Small intestine (tissue), 7 donors: ENCODE measurements around the gene LBR. TPM values are rescaled to one million over a fixed set of nuclear protein-coding genes. Genes with fewer than 3 reads are reported as not detected.

Source experiments
- DNase-seq, 2 donors: peaks; one replicate each; pipeline versions ENCODE4 v3.0.0 to v3.0.0-alpha.2; 2013
- FAIRE-seq: peaks from 2 replicates; lab custom pipeline; 2012; peaks lifted over from hg19 to GRCh38; lab: Jason Lieb, UNC
- H3K27ac ChIP-seq, 3 donors: one replicate each; pipeline ENCODE4 v1.5.1; 2013; ENCODE audit warnings: low read length in 2 of 3, mild to moderate bottlenecking in 2 of 3, control low read depth in 1 of 3, inconsistent platforms in 1 of 3, low read depth in 1 of 3, moderate library complexity in 1 of 3
- H3K27me3 ChIP-seq, 3 donors: one replicate each; pipeline ENCODE4 v1.6.1; 2013; ENCODE audit warnings: low read length in 3 of 3, inconsistent platforms in 1 of 3; ENCODE audit not compliant: control insufficient read depth in 3 of 3, insufficient read depth in 3 of 3
- H3K36me3 ChIP-seq, 3 donors: one replicate each; pipeline ENCODE4 v1.6.1; 2013; ENCODE audit warnings: low read length in 3 of 3, inconsistent platforms in 1 of 3, low read depth in 1 of 3, mild to moderate bottlenecking in 1 of 3, moderate library complexity in 1 of 3; ENCODE audit not compliant: control insufficient read depth in 3 of 3, insufficient read depth in 2 of 3
- H3K4me1 ChIP-seq, 3 donors: one replicate each; pipeline ENCODE4 v1.6.1; 2013; ENCODE audit warnings: low read length in 2 of 3, inconsistent platforms in 1 of 3, low read depth in 1 of 3, mild to moderate bottlenecking in 1 of 3, moderate library complexity in 1 of 3; ENCODE audit not compliant: control insufficient read depth in 3 of 3, insufficient read depth in 2 of 3
- H3K4me3 ChIP-seq, 3 donors: one replicate each; pipeline ENCODE4 v1.5.1; 2013; ENCODE audit warnings: low read length in 3 of 3, control low read depth in 1 of 3, inconsistent platforms in 1 of 3, low read depth in 1 of 3, mild to moderate bottlenecking in 1 of 3, moderate library complexity in 1 of 3
- H3K9me3 ChIP-seq, 2 donors: one replicate each; pipeline ENCODE4 v1.6.1; 2013; ENCODE audit warnings: low read depth in 1 of 2, low read length in 1 of 2; ENCODE audit not compliant: control insufficient read depth in 2 of 2, insufficient read depth in 1 of 2
- WGBS, 3 donors: extraction: QIAGEN DNeasy Blood & Tissue Kit; methylation state at CpG; one replicate each; pipeline ENCODE4 v1.1.7; 2013; 5-methylcytosine and 5-hydroxymethylcytosine counted together
- polyA plus RNA-seq, 4 donors: library from polyadenylated mRNA; stranded (reverse) in 3 of 4; unstranded in 1 of 4; fragments of 200-250 nt in 3 of 4; fragments of 120-200 nt in 1 of 4; gene quantifications; one replicate each; pipeline versions ENCODE4 v1.2.1 to v1.2.3, GENCODE V29; 2013
- donor health status: healthy with polysubstance abuse.
- donor health status: control.
- donor health status: control.
- donor health status: Bipolar disorder and iron deficiency.
- donor health status: healthy.

The LBR gene
- polyA plus RNA-seq, 4 donors, result 7.3 to 64.9 (median 35.5) TPM

GRCh38 chr1:225460737-225461532 lies 33.1 kb upstream of the LBR start:
- peaks cover 0 to 7% (median 0%) of the 10 kb centered on the region in 3 donors for H3K4me1 ChIP-seq
- WGBS, 3 donors, result 42 to 67% (median 46%) methylated on average over 8 of the region's 8 CpGs

GRCh38 chr1:225460021-225460736 lies 32.3 kb upstream of the LBR start:
- no peak for FAIRE-seq
- Histone ChIP-seq H3K27ac (no peak overlapping the region), H3K27me3 (no peaks in the 10 kb centered on the region), H3K36me3 (no peaks in the 10 kb centered on the region), H3K9me3 (no peaks in the 10 kb centered on the region), H3K4me3 (no peak overlapping the region), H3K4me1 (peaks cover 0 to 4% (median 0%) of the 10 kb centered on the region in 3 donors)
- WGBS, 3 donors, result 55% methylated on average over 17 to 18 of the region's 18 CpGs
- no peak for DNase-seq

More at GRCh38 chr1:225460737-225461532, 33.1 kb upstream of the LBR start:
- H3K27me3 ChIP-seq, result no peaks in the 10 kb centered on the region
- H3K36me3 ChIP-seq, result no peaks in the 10 kb centered on the region
- DNase-seq (no peak), FAIRE-seq (no peak)
- H3K27ac ChIP-seq, result no peak overlapping the region
- H3K4me3 ChIP-seq, result no peak overlapping the region
- H3K9me3 ChIP-seq, result no peaks in the 10 kb centered on the region

GRCh38 chr1:225458222-225458631 lies 30.4 kb upstream of the LBR start:
- no peak overlapping the region for H3K27ac ChIP-seq
- H3K4me1 ChIP-seq, result peaks cover 0 to 4% (median 0%) of the 10 kb centered on the region in 3 donors
- FAIRE-seq (no peak), DNase-seq (no peak)
- no peaks in the 10 kb centered on the region for H3K9me3 ChIP-seq
- WGBS, 3 donors, result 68 to 77% (median 73%) methylated on average over 2 of the region's 2 CpGs
- no peak overlapping the region for H3K4me3 ChIP-seq
- no peaks in the 10 kb centered on the region for H3K36me3 ChIP-seq
- H3K27me3 ChIP-seq, result no peaks in the 10 kb centered on the region

GRCh38 chr1:225454733-225455132 lies 26.9 kb upstream of the LBR start:
- DNase-seq, result peak in 1 of 2 donors; percentile 56
- Histone ChIP-seq H3K36me3 (no peaks in the 10 kb centered on the region), H3K9me3 (no peaks in the 10 kb centered on the region), H3K4me3 (no peak overlapping the region), H3K27me3 (no peaks in the 10 kb centered on the region), H3K27ac (peak overlapping the region in 1 of 3 donors; percentile 19), H3K4me1 (no peaks in the 10 kb centered on the region)
- no peak for FAIRE-seq
- WGBS, 3 donors, result 26 to 41% (median 26%) methylated on average over 5 of the region's 5 CpGs

- no peak for FAIRE-seq
These were observed 26.2 kb upstream of the LBR start for GRCh38 chr1:225453797-225454648.

GRCh38 chr1:225451840-225452515 lies 24.1 kb upstream of the LBR start:
- H3K27me3 ChIP-seq, result no peaks in the 10 kb centered on the region
- no peak overlapping the region for H3K27ac ChIP-seq
- H3K9me3 ChIP-seq, result no peaks in the 10 kb centered on the region
- no peak overlapping the region for H3K4me3 ChIP-seq
- DNase-seq, result no peak
- peaks cover 0 to 5% (median under 1%) of the 10 kb centered on the region in 3 donors for H3K4me1 ChIP-seq
- no peak for FAIRE-seq
- no peaks in the 10 kb centered on the region for H3K36me3 ChIP-seq
- 91 to 94% (median 94%) methylated on average over 23 to 25 of the region's 25 CpGs for WGBS, 3 donors

More at GRCh38 chr1:225453797-225454648, 26.2 kb upstream of the LBR start:
- 32 to 47% (median 34%) methylated on average over 5 of the region's 5 CpGs for WGBS, 3 donors
- no peak for DNase-seq
- no peak overlapping the region for H3K27ac ChIP-seq
- no peaks in the 10 kb centered on the region for H3K4me1 ChIP-seq
- no peaks in the 10 kb centered on the region for H3K9me3 ChIP-seq
- H3K4me3 ChIP-seq, result no peak overlapping the region
- no peaks in the 10 kb centered on the region for H3K27me3 ChIP-seq
- no peaks in the 10 kb centered on the region for H3K36me3 ChIP-seq

- DNase-seq (no peak), FAIRE-seq (no peak)
- Histone ChIP-seq H3K4me3 (no peak overlapping the region), H3K4me1 (peaks cover 0 to 11% (median 6%) of the 10 kb centered on the region in 3 donors), H3K36me3 (no peaks in the 10 kb centered on the region), H3K9me3 (no peaks in the 10 kb centered on the region), H3K27me3 (no peaks in the 10 kb centered on the region), H3K27ac (no peak overlapping the region)
- 82 to 88% (median 88%) methylated on average over 6 of the region's 6 CpGs for WGBS, 3 donors
These were observed 23.5 kb upstream of the LBR start for GRCh38 chr1:225451340-225451739.
